Psoas muscle (tissue), 8 donors: ENCODE data around the gene KIF1A. TPM values are rescaled to one million over a fixed set of nuclear protein-coding genes. Genes with fewer than 3 reads are reported as not detected.
A peak's percentile ranks its signal among the peaks of the same experiment; 100 is the strongest.

Experiments
- ATAC-seq, 4 donors: fragments of 200-7000 bp; cut with Tn5 transposase; one replicate each; pipeline ENCODE4 v1.9.1; 2020; ENCODE audit warnings: moderate library complexity in 3 of 4, mild to moderate bottlenecking in 2 of 4
- DNase-seq, 2 donors: peaks; one replicate each; pipeline ENCODE4 v3.0.0-alpha.2; 2020
- H3K27ac ChIP-seq: fragments of 200-600 bp; one replicate; pipeline ENCODE4 v1.8.0; 2022
- H3K27me3 ChIP-seq, 3 donors: fragments of 200-600 bp in 1 of 3; one replicate each; pipeline versions ENCODE4 v1.6.1 to v1.8.0; 2013 to 2022; ENCODE audit warnings: low read length in 2 of 3, mild to moderate bottlenecking in 2 of 3, moderate library complexity in 1 of 3; ENCODE audit not compliant: insufficient read depth in 3 of 3
- H3K36me3 ChIP-seq, 2 donors: fragments of 200-600 bp in 1 of 2; one replicate each; pipeline versions ENCODE4 v1.6.1 to v1.8.0; 2013 to 2022; ENCODE audit warnings: low read depth in 1 of 2, mild to moderate bottlenecking in 1 of 2, moderate library complexity in 1 of 2; ENCODE audit not compliant: insufficient read depth in 1 of 2
- H3K4me1 ChIP-seq: fragments of 200-600 bp; one replicate; pipeline ENCODE4 v1.8.0; 2022
- H3K4me3 ChIP-seq: fragments of 200-600 bp; one replicate; pipeline ENCODE4 v1.8.0; 2022; ENCODE audit warnings: mild to moderate bottlenecking
- H3K9me3 ChIP-seq: fragments of 200-600 bp; one replicate; pipeline ENCODE4 v1.8.0; 2022
- WGBS, 3 donors: extraction: QIAGEN DNeasy Blood & Tissue Kit; methylation state at CpG; one replicate each; pipeline versions ENCODE4 v1.1.6 to v1.1.7; 2013; 5-methylcytosine and 5-hydroxymethylcytosine counted together
- intact Hi-C, 2 donors: fragments of 100-400 bp; cut with DNase I; formaldehyde crosslinking; loops; one replicate each; pipeline versions ENCODE4 v1.11.0 to v1.14.2; 2022
- polyA plus RNA-seq, 3 donors: library from polyadenylated mRNA; stranded (reverse); fragments of 200-250 nt; gene quantifications; one replicate each; pipeline ENCODE4 v1.2.3, GENCODE V29; 2013
- total RNA-seq, 4 donors: library from RNA; stranded (reverse); fragmentation: NEBNext Ultra II Directional in 2 of 4; extraction: Animal tissue kit (Norgen Biotek cat#: 25700) in 2 of 4; gene quantifications; one replicate each; pipeline versions ENCODE4 v1.2.1 to v1.2.4, GENCODE V29; 2021 to 2023
- TF ChIP-seq, protein P1 (sequence below): fragments of 200-600 bp; IDR thresholded peaks from one replicate; pipeline ENCODE4 v1.8.0; 2022; ENCODE audit warnings: antibody characterized with exemption
- donor health status: healthy with polysubstance abuse.
- donor health status: DM: no; HTN: no; CAD: no; lungs with moderate emphysema.
- donor health status: Bipolar disorder and iron deficiency.
- donor health status: healthy.
- donor health status: DM: yes; HTN: yes; CAD: no.
- donor health status: DM: no; HTN: no; CAD: no.
- donor health status: DM: no; HTN: no; CAD: no.
- donor health status: DM: yes; HTN: yes; CAD: no.

The KIF1A gene
- total and polyA plus RNA-seq, 7 donors, result 0.01 to 1.2 (median 0.12) TPM; not detected in 2

DNA sequence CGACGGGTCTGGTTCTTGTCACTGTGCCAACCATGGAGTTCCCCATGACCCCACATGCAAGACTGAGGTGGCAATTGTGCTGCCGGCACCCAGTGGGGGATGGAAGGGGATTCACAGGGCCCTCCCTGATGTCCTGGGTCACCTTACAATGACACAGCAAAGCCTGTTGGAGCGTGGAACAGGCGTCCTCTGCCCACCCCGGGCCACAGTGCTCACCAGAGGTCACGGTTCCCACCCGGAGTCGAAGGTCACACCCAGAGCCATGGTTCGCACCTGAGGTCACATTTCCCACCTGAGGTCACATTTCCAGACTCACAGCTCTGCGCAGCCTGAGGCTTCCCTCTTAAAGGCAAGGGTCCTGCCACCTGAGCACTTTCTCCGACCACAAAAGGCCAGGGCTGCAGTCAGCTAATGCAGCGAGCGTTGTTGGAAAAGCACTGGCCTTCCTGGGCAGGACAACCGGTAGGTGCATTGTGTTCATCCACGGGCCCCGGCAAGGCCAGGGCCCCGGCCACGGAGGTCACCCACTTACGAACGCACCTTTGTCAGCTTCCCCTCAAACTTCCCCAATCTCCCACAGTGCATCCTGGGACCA is 24.0 kb downstream of the KIF1A start:
- intact Hi-C loops, result no loop called here
- Histone ChIP-seq H3K9me3 (no peaks in the 10 kb centered on the region), H3K27me3 (peaks cover 0 to 39% (median 13%) of the 10 kb centered on the region in 3 donors), H3K36me3 (no peaks in the 10 kb centered on the region), H3K27ac (no peak overlapping the region), H3K4me3 (no peak overlapping the region), H3K4me1 (no peaks in the 10 kb centered on the region)
- TF ChIP-seq, protein P1, sequence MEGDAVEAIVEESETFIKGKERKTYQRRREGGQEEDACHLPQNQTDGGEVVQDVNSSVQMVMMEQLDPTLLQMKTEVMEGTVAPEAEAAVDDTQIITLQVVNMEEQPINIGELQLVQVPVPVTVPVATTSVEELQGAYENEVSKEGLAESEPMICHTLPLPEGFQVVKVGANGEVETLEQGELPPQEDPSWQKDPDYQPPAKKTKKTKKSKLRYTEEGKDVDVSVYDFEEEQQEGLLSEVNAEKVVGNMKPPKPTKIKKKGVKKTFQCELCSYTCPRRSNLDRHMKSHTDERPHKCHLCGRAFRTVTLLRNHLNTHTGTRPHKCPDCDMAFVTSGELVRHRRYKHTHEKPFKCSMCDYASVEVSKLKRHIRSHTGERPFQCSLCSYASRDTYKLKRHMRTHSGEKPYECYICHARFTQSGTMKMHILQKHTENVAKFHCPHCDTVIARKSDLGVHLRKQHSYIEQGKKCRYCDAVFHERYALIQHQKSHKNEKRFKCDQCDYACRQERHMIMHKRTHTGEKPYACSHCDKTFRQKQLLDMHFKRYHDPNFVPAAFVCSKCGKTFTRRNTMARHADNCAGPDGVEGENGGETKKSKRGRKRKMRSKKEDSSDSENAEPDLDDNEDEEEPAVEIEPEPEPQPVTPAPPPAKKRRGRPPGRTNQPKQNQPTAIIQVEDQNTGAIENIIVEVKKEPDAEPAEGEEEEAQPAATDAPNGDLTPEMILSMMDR, result no peak
- no peak for ATAC-seq
- peak in 1 of 2 donors; percentile 28 for DNase-seq
- WGBS, 3 donors, result 88 to 94% (median 91%) methylated on average over 21 of the region's 21 CpGs

DNA sequence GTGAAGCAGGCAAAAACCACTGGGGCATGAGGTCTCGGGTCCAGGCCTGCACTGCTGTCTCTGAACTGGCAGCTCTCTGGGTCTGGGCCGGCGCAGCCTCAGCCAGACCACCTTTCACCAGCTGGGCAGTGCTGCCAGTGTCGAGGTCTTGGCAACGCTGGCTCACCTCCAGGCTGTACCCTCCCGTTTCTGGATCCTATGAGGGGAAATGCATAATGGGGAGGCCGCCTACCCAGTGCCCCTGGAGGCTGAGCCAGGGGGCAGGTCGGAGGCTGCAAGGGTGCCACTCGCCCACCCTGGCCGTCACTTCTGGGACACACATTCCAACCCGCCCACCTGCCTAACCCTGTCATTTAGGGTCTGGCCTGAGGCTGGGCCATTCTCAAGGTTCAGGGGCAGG is 24.6 kb downstream of the KIF1A start:
- TF ChIP-seq, protein P1, result no peak
- Histone ChIP-seq H3K9me3 (no peaks in the 10 kb centered on the region), H3K4me3 (no peak overlapping the region), H3K36me3 (no peaks in the 10 kb centered on the region), H3K4me1 (no peaks in the 10 kb centered on the region), H3K27ac (no peak overlapping the region), H3K27me3 (peaks cover 0 to 34% (median 13%) of the 10 kb centered on the region in 3 donors)
- intact Hi-C loops, result no loop called here
- 81% methylated on average over 11 of the region's 11 CpGs for WGBS, 3 donors
- ATAC-seq, result no peak
- peak; percentile 10 to 23 for DNase-seq

DNA sequence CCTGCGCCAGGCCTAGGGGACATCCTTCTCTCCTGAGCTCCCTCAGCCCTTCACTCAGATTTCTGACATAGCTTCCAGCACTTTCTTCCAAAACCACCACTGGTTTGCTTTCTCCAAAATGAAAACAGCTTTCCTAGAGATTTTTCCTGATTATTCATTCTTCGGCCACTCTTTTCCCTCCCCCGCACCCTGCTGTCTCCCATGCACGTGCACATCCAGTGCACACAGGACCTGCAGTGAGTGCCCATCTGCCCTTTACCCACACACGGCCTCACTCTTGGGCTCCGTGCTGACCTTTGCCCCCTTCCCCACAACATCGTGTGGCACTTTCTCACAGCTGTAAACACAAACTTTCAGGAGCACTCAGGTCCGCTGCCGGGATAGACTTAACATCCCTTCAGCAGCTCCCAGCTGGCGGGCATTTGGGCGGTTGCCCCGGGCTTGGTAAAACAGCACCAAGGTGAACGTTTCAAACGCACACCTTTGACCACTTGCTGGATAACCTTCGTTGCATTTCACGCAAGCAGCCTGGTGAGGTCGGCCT is 25.8 kb downstream of the KIF1A start:
- intact Hi-C loops, result no loop called here
- no peaks in the 10 kb centered on the region for H3K4me1 ChIP-seq
- no peaks in the 10 kb centered on the region for H3K36me3 ChIP-seq
- no peak for ATAC-seq
- DNase-seq, result peak in 1 of 2 donors; percentile 44
- no peak overlapping the region for H3K27ac ChIP-seq
- H3K4me3 ChIP-seq, result no peak overlapping the region
- 79 to 85% (median 80%) methylated on average over 17 of the region's 17 CpGs for WGBS, 3 donors
- peaks cover 0 to 25% (median 11%) of the 10 kb centered on the region in 3 donors for H3K27me3 ChIP-seq
- no peaks in the 10 kb centered on the region for H3K9me3 ChIP-seq
- TF ChIP-seq, protein P1, result no peak

DNA sequence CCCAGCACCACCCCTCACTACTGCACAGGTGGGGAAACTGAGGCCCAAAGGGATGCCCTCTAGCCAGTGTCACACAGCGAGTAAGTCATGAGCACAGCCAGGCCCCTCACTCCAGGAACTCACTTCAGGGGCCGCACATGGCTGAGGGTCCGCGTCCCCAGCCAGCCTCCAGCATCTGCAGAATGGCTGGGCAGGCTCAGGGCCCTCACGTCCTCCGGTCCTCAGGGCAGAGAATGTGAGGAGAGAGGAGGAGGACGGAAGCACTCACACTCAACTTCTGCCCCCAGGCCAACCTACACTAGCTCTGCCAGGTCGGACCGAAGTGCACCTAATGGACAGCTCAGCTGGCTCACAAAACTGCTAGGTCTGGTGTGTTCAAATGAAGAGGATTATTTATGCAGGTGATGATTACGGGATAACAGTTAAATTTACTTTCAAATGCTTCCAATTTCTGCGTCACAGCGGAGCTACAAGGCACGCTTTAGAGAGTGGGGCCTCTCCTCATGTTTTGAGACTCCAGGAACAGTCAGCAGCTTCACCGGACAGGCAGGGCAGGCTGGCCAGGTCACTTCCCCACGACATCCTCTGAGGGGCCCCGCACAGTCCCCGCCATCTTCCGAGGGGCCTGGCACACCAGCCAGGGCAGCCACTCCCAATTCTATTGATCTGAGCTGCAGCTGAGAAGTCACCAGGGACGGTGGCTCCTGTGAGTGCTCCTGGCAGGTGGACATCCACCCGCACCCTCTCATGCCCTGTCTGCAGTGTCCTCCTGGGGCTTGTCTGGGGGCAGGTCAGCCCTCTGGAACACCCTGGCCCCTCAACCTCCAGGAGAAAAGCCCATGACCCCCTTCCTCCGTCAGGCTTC is 26.5 kb downstream of the KIF1A start:
- WGBS, 3 donors, result 85 to 87% (median 85%) methylated on average over 21 of the region's 21 CpGs
- intact Hi-C loops, result no loop called here
- no peaks in the 10 kb centered on the region for H3K9me3 ChIP-seq

More for the DNA sequence above, 26.5 kb downstream of the KIF1A start:
- Histone ChIP-seq H3K27ac (no peak overlapping the region), H3K4me3 (no peak overlapping the region), H3K27me3 (peaks cover 0 to 18% (median 6%) of the 10 kb centered on the region in 3 donors), H3K36me3 (no peaks in the 10 kb centered on the region), H3K4me1 (no peaks in the 10 kb centered on the region)
- ATAC-seq (no peak), DNase-seq (peak; percentile 5 to 25)
- TF ChIP-seq, protein P1, result no peak
